Left hindlimb (tissue), 1 donor: ENCODE results near the gene ALG6.
"Not testable (repeated sequence)": the region's sequence is repeated elsewhere in the genome, so short reads cannot be mapped to it uniquely, and the experiment has no call there.

ENCODE experiments used
- DNase-seq: peaks from one replicate; pipeline ENCODE4 v3.0.0-alpha.2; 2018

The ALG6 gene

DNA sequence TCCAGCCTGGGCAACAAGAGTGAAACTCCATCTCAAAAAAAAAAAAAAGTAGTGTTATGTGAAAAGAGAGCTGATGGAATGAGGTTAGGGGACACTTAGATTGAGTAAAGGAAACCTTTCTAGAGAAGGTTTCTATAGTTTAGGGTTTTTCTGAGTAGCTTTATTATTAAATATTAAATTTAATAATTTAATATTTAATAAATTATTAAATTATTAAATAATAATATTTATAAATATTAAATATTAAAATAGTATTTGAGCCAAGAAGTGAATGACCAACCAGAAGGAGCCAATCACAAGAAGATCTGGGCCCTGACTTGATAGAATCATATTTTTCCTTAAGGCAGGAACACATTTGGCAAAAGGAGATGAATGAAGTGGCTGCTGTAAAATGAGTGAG, 50.7 kb downstream of the ALG6 start:
- DNase-seq: no peak

- not testable (repeated sequence) for DNase-seq
These were observed 53.3 kb downstream of the ALG6 start for GRCh38 chr1:63420746-63421145.

- DNase-seq: no peak
These were observed 56.2 kb downstream of the ALG6 start for GRCh38 chr1:63423649-63424048.

GRCh38 chr1:63428815-63429214, 61.4 kb downstream of the ALG6 start:
- no peak for DNase-seq

- no peak for DNase-seq
These were observed 61.9 kb downstream of the ALG6 start for GRCh38 chr1:63429281-63429680.

DNA sequence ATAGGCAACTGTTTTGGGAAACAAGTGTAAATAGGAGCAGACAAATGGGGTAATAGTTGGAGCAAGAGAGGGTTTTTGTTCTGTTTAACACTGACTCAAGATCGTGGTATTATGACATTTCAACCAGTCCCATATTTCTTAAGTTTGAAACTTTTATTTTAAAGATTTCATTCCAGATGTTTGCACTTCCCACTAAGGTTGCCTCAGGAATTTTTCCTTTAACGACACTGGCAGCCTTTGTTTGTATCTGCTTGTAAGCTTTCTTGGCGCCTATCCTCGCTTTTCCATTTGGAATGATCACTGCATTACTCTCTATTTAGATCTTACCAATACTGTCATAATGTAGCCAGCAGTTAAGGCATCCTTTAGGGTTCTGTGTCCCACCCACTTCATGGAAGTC, 67.7 kb downstream of the ALG6 start:
- DNase-seq: no peak

DNA sequence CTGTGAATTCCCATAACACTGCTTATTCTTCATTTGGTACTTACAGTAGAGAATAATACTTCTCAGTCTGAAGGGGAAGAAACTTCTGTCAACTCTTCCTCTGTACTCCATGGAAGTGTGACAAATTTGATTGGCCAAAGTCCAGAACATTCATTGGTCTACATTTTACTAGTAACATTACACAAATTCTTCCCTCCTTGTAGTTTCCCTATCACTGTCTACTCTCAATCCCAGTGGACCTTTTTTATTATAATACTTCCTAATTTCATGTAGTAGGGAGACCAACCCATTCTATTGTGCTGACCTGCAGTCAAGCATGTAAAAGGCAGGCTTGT, 74.7 kb downstream of the ALG6 start:
- no peak for DNase-seq

GRCh38 chr1:63448731-63449246, 81.4 kb downstream of the ALG6 start:
- no peak for DNase-seq

- no peak for DNase-seq
These were observed 83.0 kb downstream of the ALG6 start for GRCh38 chr1:63450416-63450815.

GRCh38 chr1:63453232-63453631, 85.8 kb downstream of the ALG6 start:
- no peak for DNase-seq

DNA sequence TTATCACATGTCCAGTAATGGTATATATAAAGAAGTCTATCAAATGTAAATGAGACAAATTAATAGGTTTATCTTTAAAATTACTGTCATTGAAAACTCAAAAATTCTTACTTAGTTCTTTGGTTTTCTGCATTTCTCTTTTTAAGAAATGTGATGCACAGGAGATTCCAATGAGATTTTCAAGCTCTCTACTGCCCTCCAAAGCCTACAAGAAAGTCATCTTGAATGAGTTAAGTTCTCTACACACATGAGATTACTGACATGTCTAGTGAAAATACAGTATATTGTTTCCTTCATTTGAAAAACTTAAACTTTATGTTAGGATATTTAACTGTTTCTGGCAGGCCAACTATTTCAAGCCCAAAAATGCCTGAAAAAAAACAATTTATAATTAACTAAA, 86.8 kb downstream of the ALG6 start:
- DNase-seq: no peak

- no peak for DNase-seq
These were observed 91.3 kb downstream of the ALG6 start for GRCh38 chr1:63458750-63459149.

- no peak for DNase-seq
These were observed 94.3 kb downstream of the ALG6 start for GRCh38 chr1:63461661-63462230.

GRCh38 chr1:63463248-63463647, 95.8 kb downstream of the ALG6 start:
- DNase-seq: no peak

DNA sequence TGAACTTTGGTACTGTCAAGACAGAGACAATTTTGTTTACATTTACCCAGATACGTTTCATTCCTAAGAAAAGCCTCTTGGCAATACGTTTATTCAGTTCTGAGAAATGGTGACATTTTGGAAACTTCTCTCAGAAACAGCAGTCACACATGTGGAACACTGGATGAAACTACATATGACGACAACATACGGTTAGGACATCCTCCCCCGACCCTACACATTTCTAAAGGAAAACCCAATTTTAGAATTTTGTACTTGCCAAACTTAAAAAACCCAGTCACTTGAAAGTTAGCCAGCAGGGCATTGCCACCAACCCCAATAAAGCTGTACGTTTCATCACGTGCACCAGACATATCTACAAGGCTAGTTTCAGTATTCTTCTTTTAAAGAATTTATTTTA, 98.8 kb downstream of the ALG6 start:
- no peak for DNase-seq

DNA sequence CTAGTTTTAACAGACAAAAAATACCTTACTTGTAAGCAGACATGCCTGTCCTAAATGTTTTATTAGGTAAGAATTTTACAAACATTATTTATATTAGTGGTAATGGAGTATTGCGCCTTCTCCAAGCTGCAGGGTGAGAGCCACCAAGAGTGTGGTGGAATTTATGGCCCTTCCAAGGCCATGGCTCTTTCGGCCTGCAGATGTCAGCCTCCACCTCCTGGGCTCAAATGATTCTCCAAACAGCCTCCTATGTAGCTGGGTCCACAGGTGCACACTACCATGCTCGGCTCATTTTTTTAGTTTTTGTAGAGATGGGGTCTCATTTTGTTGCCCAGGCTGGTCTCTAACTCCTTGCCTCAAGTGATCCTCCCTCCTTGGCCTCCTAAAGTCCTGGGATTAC, 99.3 kb downstream of the ALG6 start:
- DNase-seq: no peak

DNA sequence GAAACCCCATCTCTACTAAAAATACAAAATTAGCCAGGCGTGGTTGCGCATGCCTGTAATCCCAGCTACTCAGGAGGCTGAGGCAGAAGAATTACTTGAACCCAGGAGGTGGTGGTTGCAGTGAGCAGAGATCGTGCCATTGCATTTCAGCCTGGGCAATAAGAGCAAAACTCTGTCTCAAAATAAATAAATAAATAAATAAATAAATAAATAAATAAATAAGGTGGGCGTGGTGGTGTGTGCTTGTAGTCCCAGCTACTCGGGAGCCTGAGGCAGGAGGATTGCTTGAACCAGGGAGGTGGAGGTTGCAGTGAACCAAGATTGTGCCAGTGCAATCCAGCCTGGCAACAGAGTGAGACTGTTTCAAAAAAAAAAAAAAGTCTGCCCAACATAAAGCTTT, 101.3 kb downstream of the ALG6 start:
- not testable (repeated sequence) for DNase-seq

DNA sequence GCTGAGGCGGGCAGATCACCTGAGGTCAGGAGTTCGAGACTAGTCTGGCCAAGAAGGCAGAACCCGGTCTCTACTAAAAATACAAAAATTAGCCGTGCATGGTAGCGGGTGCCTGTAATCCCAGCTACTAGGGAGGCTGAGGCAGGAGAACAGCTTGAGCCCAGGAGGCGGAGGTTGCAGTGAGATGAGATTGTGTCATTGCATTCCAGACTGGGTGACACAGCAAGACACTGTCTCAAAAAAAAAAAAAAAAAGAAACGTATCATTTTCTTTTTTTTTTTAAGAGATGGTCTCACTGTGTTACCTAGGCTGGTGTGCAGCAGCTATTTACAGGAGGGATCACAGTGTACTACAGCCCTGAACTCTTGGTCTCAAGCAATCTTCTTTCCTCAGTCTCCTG, 108.3 kb downstream of the ALG6 start:
- DNase-seq: no peak

DNA sequence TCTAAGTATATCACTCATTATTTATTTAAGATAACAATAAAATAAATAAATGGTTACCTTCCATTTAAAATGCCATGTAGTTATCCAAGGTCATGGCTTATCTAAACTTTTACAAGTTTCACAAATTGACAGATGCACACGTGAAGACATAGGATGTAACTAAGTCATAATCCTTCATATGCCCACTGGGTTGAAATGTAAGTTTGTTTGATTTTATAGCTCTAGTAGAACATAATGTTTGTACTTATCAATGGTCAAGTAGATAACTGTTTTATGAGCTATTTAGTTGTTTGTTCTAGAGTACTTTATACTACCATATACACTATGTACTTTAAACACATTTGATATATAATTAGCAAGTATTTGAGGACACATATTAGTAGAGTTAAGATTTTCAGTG, 112.6 kb downstream of the ALG6 start:
- no peak for DNase-seq

DNA sequence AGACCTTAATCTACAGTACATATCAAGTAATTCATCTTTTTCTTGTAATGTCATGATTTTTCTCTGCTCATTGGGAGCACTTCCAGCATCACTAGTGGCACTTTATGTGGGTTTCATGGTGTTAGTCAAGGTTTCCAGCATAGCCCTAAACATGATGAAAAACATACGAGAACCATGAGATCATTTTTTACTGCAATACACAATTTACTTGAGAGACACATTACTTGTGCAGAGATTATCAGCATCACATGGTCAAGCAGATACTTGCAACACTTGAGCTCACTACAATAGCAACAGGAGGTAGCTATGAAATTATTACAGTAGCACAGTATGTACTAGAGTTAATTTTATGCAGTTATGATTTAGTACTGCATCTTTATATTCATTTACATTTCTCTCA, 119.2 kb downstream of the ALG6 start:
- DNase-seq: no peak

DNA sequence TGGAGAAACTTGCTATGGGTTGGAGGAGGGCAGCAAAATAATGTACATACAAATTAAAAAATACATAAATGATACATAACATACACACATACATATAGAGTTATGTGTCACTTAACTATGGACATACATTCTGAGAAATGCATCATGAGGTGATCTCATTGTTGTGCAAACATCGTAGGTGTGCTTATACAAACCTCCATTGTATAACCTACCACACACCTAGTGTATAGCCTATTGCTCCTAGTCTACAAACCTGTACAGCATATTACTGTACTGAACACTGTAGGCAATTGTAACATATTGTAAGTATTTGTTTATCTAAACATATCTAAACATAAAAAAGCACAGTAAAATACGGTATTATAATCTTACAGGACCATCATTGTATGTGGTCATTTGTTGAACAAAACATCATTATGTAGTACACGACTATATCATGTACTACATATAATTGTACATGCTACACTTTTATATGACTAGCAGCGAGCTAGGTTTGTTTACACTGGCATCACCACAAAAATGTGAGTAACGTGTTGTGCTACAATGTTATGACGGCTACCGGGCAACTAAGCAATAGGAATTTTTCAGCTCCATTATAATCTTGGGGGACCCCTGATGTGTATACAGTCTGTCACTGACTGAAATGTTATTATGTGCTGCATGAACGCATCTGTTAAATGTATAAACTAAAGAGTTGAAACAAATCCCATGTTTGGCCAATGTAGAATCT, 120.1 kb downstream of the ALG6 start:
- DNase-seq: no peak
